GM18867 (cell line): Measurements from ENCODE around the gene KIRREL3.

Experiments
- ATAC-seq: cut with Tn5 transposase; IDR thresholded peaks from one replicate; pipeline ENCODE4 v1.9.1; 2021; ENCODE audit warnings: mild to moderate bottlenecking, moderate library complexity; ENCODE audit not compliant: unreplicated experiment

Gene KIRREL3

DNA sequence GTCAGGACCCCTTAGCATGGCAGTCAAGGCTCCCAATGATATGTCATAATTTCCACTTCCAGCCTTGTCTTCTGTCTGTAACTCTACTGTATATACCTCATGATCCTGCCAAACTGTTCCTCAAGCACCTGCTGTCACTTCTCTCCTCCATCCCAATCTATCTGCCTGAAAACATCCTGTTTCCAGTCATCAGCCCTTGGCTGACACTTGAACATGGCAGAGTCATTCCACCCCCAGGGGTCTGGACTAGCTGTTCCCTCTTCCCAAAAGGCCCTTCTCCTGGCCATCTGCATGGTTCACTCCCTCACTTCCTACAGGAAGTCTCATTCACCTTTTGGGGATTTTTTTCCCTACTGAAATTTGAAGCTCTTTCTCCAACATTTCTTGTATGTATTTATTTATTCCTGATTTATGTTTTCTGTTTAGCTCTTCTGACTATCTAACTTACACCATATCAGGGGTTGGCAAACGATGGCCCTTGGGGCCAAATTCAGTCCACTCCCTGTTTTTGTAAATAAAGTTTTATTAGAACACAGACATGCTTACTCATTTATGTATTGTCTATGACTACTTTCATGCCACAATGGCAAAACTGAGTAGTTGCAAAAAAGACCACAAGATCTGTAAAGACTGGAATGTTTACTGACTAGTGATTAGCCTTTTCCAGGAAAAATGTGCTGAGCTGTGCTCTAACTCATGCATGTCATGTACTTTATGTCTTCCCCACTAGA lies 278.4 kb downstream of the KIRREL3 start:
- no peak for ATAC-seq

DNA sequence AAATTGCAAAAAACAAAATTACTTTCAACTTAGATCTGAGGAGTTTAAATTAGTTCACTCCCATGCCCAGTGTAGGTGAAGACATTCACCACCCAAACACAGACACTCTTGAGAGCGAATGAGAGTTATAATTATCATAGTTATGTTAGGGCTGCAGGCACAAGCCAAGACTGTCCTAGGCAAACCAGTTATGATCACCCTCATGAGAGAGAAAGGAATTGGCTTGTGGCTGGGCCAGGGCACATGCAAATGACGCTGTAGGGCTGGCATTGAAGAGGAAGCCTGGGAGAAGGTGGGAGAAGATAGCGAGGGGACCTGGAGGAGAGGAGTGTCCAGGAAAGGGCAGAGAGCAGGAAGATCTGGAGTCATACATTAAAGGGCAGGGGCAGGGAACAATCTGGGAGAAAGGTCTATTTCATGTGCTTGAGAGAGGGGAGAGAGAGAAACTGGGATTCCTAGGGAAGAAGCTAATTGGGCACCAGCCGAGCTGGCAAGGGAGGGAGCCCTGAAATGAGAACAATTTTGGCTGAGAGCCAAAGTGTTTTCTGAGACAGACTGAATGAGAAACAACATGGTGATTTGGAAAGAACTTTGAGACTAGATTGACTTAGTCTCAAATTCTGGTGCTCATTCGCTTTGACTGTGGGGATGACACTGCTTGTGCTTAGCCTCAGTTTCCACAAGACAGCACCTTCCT lies 279.9 kb downstream of the KIRREL3 start:
- no peak for ATAC-seq

DNA sequence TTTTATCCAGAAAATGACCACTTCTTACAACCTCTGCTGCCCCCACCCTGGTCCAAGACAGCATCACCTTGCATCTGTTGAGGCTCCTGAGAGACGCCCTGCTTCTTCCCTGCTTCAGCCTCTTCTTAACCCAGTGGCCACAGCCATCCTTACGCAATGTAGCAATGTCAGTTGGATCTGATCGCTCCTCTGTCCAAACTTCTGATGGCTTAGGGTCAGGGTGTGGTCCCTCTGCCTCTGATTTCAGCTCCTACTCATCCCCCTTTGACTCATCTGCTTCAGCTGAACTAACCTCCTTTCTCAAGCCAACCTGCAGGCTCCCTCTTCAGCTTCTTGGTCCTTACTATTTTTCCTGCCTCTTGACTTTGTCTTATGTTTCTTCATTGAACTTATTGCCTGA lies 280.8 kb downstream of the KIRREL3 start:
- no peak for ATAC-seq

DNA sequence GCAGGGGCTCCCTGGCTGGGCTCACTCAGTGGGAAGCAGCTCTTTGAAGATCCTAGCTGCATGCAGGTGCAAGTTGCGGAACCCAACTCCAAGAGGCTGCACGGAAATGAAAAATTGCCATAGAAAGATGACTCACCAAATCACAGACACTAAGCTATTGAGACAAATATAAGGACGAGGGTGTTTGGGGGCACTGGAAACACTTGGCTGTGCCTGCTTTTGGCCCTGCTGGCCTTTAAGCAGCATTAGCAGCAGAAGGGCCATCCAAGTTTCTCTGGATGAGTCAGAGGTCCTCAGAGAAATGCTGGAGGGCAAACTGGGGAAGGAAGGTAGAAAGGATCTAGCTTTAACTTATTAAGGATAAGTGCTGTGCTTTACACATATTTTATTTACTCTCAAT lies 282.3 kb downstream of the KIRREL3 start:
- ATAC-seq: no peak

DNA sequence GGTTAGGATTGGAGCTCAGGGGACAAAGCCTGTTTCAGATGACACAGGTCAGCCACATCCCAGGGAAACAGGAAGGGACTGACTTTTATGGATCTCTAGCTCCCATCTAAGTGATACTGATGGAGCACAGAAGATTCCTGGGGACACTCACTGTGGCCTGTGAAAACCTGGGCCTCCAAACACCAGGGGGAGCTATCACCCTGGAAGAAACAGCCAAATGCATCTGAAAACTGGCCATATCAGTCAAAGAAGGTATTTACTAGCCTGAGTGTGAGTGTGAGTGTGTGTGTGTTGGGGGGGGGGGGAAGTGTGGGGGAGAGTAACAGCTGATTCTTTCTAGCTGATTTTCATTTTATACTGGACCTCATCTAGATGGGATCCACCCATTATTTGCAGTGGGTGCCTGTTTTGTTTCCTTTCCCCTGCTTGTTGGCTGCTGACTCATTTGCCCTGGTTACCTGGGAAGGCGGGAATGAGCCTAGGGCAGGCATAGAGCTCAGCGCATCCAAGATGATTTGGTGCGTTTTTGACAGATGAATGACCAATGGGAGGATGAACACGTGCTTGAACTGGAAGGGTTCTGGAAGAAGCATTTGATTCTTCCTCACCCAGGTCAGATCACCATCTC lies 284.0 kb downstream of the KIRREL3 start:
- ATAC-seq: peak; percentile 53

DNA sequence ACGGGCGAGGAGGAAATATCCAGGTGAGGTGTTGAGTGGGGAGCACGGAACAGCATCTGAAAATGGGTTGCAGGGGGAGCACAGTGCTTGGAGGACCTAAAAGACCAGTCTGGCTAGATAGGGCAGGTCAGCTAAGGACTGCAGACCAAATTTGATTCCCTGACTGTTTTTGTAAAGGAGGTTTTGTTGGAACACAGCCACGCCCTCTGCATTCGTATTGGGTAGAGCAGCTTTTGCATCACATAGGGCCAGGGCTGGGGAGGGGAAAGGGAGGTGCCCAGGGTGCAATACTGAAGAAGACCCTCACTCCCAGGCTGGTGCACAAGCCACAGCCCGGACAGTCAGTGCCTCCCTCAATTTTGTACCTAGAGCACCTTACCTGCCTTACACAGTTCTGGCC lies 286.8 kb downstream of the KIRREL3 start:
- ATAC-seq: no peak

DNA sequence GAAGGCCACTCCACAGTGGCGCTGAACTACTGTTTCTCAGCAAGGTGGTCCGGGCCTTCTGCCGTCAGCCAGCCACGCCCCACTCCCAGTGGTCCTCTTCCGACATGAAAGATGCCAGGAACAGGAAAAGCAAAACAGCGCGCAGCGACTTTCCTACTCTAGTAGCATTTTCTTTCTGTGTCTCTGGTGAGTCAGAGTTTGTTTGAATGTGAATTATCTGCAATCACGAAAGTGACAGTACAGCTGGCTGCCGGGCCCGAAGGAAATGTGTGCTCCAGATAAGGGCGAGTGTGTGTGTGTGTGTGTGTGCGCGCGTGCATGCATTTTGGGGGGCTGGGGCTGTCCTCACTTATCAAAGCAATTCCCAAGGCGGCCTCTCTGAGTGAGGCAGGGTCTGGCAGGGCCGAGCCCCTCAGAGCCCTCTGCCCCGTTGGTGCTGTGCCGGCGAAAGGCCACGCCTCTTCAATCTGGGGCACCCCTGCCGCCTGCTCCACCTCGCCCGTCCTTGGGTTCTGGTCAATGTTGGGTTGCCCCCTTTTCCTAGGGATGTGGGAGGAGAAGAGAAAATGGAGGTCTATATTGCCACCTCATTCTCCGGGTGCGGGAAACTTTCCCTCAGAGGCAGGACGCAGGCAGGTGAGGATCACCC lies 288.5 kb downstream of the KIRREL3 start:
- ATAC-seq: no peak

DNA sequence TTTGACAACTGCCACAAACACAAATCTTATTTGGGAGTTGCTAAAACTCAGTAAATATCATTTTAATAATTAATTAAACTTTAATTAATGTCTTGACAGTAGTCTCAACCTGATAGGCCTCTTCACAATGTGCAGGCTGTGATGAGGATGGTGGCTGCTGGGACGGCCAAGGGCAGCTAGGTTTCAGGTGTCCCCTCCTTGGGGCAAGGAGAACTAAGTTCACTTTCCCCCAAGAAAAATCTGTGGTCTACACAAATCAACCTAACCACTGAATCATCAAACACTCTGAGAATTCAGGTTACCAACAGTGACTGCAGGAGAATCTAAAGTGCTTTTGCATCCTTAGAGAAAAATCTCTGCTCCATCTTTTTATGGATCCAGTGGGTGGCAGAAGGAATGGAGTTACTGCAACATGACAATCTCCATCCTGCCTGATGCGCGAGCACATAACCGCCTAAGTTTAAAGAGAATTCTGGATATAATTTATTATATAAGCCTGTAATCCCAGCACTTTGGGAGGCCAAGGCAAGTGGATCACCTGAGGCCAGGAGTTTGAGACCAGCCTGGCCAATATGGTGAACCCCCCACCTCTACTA lies 289.7 kb downstream of the KIRREL3 start:
- no peak for ATAC-seq

DNA sequence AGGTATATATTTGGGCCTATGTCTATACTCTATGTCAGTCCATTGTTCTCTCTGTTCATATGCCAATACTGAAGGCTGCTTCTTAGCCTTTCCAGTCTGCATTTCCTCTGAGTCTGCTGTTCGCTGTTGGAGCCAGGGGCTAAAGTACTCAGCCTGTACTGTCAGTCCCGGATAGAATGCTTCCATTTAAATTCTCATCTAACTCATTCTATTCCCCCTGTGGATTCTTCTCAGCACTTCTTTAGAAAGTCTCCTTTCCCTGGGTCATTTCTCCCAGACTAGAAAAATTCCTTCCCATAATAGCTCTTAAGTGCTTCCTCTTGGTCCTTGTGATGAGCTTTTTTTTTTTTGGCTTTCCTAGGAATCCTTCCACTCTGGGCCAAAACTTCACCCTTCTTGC lies 293.1 kb downstream of the KIRREL3 start:
- no peak for ATAC-seq

DNA sequence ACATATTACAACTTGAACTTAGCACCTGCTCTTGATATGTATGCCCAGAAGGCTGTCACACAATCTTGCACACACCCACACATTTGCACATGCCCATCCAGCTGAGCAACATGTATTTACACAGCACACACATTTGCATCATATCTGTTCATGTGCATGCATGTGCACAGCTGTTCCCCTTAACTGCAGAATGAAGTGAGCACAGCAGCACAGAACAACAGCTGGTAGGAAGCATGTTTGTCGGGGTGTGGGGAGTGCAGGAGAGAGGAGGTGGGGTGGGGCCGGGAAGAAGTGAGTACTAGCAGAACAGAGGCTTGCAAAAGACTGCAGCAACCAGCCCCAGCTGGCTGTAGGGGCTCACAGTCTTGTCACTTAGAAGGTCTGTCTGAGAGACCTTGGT lies 296.5 kb downstream of the KIRREL3 start:
- no peak for ATAC-seq

DNA sequence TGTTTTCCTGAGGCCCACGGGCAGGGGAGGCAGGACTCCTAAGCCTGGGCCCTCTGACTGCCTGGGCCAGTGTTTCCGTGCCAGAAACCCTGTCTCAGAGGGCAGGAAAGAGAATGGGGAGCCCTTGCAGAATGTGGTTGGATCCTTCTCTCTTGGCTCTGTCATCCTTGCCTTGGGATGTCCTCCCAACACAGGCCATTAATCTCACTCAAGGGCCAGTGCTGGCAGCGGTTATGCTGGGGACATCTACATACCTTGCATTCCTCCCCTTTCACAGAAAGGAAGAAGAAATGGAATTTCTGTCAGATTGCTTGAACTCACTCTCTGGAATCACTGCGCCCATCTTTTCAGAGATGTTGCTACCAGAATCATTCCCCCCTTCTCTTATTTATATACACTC lies 296.9 kb downstream of the KIRREL3 start:
- ATAC-seq: no peak

DNA sequence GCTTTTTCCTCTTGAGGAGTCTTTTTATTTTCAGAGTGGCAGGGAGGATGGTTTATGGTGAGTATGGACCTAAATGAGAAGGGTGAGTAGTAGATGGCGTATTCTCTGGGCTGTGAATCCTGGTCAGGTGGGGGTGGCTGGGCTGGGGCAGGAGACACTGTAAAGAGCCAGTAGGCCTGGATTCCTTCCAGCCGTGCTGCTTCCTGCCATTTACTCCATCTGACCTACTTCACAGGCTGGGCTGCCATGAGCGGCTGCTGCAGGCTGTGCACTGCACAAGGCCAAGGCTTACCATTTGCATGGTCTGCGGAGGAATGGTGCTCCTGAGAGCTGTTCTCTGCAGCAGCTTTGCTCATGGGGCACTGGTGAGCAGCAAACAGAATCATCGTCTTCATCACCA lies 297.6 kb downstream of the KIRREL3 start:
- ATAC-seq: no peak

DNA sequence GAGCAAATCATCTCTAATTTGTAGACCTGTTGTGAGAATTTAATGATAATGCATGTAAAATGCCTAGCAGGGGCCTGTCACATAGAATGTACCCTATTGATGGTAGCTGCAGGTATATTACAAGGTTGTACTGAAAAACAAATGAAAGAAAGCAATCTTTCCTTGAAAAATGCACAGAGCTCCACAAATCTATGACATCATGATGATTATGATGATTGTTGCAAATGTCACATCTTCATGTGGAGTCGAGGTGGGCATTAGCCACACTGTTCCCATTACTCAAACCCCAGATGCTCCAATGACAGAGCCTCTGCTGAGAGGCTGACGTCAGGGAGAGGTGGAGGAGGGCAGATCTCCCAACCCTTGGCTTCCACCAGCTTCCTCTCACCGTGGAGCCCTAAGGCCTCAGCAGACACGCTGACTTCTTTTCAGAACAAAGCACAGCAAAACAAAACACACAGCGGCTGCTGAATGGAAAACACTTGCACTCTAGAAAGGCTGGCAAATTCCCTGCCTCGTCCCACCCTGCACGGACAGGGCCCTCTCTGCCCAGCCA lies 298.3 kb downstream of the KIRREL3 start:
- ATAC-seq: no peak

DNA sequence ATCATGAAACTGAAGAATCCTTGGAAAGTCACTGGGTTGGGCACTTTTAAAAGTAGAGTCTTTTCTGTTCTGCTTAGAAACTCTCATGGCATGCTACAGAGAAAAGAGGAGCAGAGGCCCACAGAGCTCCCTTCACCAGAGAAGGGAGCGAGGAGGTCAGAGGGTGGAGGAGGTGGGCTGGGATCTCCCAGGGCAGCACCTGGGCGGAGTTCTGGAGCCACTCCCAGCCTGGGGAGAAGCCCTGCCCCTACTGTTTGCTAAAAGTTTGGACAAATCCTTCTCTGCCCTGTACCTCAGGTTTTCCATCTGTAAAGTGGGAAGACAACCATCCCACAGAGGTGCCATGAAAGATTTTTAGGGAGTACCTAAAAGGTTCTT lies 299.1 kb downstream of the KIRREL3 start:
- no peak for ATAC-seq

DNA sequence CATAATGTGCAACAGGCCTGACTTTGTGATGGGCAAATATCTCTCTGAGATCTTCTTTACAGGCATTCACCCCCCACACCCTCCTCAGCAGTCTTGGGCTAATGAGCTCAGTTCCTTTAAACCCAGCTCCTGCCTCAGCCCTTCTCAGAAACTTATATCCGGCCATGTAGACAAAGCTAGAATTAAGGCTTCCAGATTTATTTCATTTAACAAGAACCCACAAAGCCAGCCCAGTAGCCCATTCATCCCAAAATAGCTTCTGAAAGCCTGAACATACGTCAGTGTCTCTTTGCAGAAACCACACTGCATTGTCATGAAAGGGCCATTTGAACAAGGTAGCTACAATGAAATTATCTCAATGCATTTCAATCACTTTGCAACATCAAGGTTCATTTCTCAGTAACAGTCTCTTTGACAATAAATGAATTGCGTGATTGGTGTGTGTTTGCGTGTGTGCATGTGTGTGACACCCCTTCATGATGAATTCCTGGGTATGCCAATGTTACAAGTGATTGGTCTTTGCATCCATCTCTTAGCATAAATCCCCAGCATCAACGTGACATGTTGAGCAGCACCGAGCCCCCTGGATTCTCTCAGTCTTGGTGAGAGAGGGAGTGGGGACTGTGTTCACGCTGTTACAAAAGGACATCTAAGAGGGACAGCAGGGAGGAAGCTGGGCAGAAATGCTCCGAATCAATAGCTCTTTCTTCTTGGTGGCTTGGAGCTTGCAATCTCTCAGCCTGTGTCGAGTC lies 299.6 kb downstream of the KIRREL3 start:
- peak; percentile 86 for ATAC-seq

DNA sequence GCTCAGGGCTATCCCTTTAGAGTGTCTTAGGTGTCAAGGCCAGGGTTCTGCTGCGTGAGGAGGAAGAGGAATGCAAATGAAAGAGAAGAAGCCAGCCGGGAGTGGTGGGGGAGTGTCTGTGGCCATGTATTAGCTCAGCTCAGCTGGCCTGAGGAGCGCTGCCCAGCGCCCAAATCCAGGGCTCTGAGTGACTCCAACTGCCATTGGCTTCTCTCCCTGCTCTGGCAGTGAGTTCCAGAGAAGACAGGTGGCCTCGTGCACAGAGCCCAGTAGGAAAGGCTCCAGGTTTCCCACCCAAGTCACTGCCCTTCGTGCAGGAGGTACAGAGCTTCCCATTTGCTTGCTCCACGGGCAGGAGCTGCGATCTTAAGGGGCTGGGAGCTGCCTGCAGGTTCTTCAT lies 302.0 kb downstream of the KIRREL3 start:
- no peak for ATAC-seq

DNA sequence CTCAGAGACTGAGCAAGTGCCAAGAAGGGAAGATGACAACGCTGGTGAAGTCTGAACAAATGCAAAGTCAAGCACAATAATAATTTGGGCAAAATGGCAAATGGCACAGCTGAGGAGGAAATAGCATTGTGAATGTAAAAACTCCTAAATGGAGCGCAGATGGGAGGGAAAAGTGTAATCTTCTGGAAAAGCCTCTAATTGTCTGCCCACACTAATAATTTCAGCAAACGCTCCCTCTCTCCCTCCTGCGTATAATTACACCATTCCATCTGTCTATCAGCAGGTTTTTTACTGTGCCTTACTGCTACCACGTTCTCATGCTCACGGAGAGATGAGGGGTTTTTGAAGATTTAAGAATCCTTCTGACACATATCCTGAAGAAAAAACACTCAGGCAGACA lies 302.6 kb downstream of the KIRREL3 start:
- no peak for ATAC-seq

DNA sequence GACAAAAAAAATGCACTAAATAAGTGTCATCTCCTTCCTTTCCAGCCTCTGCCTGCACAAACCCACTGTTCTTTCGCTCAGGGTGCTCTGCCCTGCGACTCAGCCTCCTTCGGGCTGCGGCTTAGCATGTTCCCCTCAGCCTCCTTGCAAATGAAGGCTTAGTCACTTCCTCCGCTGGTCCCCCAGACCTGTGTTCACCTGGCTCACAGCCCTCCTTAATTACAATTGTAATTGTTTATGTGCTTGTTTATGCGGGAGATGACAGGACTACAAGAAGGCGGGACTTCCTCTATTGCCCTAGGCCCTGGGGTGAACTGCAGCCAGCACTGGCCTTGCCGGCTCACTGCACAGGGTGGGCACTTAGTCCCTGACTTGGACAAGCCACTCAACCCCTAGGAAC lies 303.6 kb downstream of the KIRREL3 start:
- ATAC-seq: no peak

DNA sequence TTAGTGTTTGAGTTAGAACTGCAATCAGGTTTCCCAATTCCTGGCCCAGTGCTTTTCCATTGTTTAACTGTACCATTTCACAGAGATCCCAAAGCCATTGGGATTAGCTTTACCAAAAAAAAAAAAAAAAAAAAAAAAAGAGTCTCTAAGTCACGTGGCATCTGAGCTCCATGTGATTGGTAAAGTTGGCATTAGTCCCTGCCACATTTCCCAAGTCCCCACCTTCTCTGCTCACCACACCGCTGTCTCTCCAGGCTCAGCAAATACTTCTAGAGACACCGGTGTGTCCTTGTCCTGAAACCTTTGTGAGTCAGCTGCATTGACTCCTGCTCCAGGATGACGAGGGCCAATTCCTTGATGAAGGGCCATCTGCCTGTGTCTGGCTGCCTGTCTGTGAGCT lies 305.3 kb downstream of the KIRREL3 start:
- ATAC-seq: no peak

DNA sequence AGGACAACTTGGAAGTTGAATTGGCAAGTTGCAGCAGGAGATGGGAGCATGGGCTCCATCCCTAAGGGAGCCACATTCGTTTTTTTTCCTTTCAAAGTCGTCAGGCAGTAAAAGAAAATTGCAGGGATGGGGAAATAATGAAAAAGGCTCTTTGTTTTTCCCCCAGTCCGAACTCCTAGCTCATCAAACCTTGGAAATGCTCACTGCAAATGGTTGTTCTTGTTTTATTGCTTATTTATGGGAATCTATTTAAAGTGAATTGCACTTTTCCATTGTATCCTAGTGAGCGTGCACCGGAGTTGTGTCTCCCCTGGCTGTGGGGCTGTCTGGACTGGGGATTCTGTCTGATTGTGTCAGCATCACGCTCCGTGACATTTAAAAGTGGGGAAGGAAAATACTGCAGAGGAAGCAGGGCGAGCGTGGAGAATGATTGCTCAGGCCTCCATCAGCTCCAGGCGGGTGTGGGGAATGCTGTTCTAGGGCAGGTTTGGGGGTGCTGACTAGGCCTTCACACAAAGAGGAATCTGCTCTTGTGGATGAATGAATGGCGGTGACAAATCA lies 306.4 kb downstream of the KIRREL3 start:
- no peak for ATAC-seq
